Hypothalamus (tissue), 51 donors: Measurements from ENCODE around the gene PHKB.

Experiments
- DNase-seq, 51 donors: peaks; one replicate each; lab custom pipeline; 2025; lab: John Stamatoyannopoulos, UW

Gene PHKB

GRCh38 chr16:47721006-47721637 is 260.0 kb downstream of the PHKB start:
- DNase-seq = no peak

GRCh38 chr16:47722046-47722445 is 260.9 kb downstream of the PHKB start:
- DNase-seq = no peak

GRCh38 chr16:47724115-47724785 is 263.1 kb downstream of the PHKB start:
- peak in 1 of 51 donors; percentile 8 for DNase-seq

DNA sequence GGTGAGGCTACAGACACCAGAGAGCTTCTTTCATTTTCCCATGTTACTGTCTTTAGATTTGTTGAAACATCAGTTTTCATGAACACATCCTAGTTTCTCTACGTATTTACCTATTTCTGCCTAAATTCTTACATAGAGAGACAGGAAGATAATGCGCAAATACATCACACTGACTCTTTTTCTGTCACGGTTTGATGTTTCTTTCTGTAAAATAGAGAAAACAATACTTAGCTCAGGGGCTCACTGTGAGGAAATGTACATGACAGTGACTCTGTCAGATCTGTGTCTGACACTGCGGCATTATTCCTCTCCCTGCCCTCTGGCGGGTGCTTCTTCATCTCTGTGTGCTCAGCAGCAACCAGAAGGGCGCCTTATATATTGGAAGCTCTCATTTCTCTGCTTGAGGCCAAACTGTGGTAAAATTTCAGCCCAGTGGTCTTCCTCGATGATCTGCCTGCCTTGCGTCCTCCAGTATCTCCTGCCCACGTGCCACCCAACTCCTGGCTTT is 264.1 kb downstream of the PHKB start:
- no peak for DNase-seq

- no peak for DNase-seq
Measured at GRCh38 chr16:47726031-47726675, 265.0 kb downstream of the PHKB start.

GRCh38 chr16:47727131-47727530 is 266.0 kb downstream of the PHKB start:
- DNase-seq = no peak

- DNase-seq = no peak
Measured at GRCh38 chr16:47728205-47728604, 267.1 kb downstream of the PHKB start.

DNA sequence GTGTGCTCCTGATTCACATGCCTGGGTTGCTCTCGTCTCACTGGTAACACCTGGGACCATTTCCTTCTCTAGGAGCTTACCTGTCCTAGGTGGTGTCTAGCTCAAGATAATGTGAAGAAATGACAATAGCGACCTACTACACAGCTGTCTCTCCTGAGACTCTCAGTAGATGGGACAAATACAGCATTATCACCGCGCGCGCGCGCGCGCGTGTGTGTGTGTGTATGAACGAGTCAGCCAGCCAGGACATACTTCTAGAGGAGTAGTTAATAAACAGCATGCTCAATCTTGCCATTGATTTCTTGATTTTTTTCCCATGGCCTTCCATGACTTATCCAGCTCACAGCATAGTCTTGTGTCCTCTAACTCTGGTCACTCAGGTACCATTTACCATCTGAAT is 268.6 kb downstream of the PHKB start:
- no peak for DNase-seq

- DNase-seq = no peak
Measured at GRCh38 chr16:47731252-47731651, 270.1 kb downstream of the PHKB start.

DNA sequence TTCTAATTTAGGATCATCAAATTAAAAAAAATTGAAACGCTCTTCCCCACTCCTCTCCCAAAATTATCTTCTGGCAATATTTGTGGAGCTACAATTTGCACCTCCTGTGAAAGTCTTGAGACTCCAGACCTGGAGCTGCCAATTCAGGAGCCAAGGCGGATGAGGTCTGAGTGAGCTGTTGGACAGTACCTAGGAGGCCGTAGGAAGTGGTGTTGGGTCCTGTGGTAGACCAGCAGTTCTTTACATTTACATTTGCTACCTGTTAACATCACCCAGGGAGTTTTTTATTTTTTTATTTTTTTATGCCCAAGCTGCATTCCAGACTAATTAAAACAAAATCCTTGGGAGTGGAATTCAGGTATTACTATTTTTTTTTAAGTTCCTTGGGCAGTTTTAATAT is 271.0 kb downstream of the PHKB start:
- no peak for DNase-seq

GRCh38 chr16:47732523-47733111 is 271.5 kb downstream of the PHKB start:
- no peak for DNase-seq

DNA sequence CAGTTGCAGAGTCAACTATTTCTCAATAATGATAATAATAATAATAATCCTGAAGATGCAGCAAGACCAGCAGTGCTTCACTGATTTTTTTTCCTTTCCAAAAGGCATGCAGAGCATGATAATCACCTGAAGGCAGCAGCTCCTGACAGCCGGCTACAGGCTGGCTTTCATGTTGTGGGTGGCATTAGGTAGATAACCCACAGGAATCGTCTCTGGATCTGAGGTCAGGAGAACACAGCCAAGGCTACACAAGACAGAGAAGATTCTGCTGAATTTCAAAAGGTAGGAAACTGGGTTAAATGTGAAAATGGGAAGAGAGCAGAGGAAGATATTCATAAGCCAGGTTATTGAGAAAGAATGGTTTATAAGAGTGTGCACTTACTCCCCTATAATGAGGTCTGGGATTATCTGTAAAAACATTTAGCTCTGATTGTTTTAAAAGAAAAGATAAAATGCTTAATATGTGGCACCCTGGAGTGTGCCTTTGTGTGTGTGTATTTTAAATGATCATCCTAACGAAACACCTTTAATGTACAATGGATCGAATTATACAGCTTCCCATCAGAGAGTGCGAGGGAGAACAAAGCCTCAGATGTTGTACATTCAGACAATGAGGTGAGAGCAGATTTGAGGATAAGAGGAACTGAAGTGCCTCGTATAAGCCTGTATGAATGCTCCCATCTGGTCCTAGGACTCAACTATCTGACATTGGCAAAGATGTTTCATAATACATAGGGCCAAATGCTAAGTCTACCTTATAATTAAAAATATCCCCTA is 273.1 kb downstream of the PHKB start:
- DNase-seq = no peak

- DNase-seq = no peak
Measured at GRCh38 chr16:47734987-47735594, 274.0 kb downstream of the PHKB start.

DNA sequence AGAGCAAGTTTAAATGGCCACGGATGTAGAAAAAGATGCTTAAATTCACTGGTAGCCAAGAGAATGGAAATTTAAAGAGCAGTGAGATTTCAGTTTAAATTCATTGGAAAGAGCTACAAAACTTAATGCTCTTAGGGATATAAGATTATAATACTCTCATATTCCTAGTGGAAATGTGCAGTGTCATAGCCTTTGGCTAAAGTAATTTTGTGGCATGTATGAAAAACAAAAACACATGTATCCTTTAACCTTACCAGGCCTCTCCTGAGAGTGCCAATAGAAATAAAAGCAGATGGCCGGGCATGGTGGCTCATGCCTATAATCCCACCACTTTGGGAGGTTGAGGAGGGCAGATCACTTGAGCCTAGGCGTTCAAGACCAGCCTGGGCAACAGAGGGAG is 289.2 kb downstream of the PHKB start:
- no peak for DNase-seq
